Measurements from ENCODE around the gene NUTM2A. TPM values are rescaled to one million over a fixed set of nuclear protein-coding genes. Genes with fewer than 3 reads are reported as not detected.
"Not testable (repeated sequence)": the region's sequence is repeated elsewhere in the genome, so short reads cannot be mapped to it uniquely, and the experiment has no call there.

The NUTM2A gene
- total RNA-seq, 1 donor = 0.43 TPM

GRCh38 chr10:87237244-87237643 is 12.0 kb downstream of the NUTM2A start:
- not testable (repeated sequence) for H3K4me3 ChIP-seq (ENCODE audit: low read depth, low read length); DNase-seq (ENCODE audit: low read depth)

- DNase-seq (ENCODE audit: low read depth) = peak; percentile 3
- H3K4me3 ChIP-seq (ENCODE audit: low read depth, low read length) = not testable (repeated sequence)
Measured at GRCh38 chr10:87239346-87239808, 14.1 kb downstream of the NUTM2A start.

GRCh38 chr10:87242192-87242591 is 16.9 kb downstream of the NUTM2A start:
- not testable (repeated sequence) for DNase-seq (ENCODE audit: low read depth); H3K4me3 ChIP-seq (ENCODE audit: low read depth, low read length)

- not testable (repeated sequence) for DNase-seq (ENCODE audit: low read depth); H3K4me3 ChIP-seq (ENCODE audit: low read depth, low read length)
Measured at GRCh38 chr10:87247335-87247734, 22.1 kb downstream of the NUTM2A start.

- DNase-seq (ENCODE audit: low read depth) = peak; percentile 13
- not testable (repeated sequence) for H3K4me3 ChIP-seq (ENCODE audit: low read depth, low read length)
Measured at GRCh38 chr10:87248818-87249353, 23.6 kb downstream of the NUTM2A start.

- not testable (repeated sequence) for H3K4me3 ChIP-seq (ENCODE audit: low read depth, low read length); DNase-seq (ENCODE audit: low read depth)
Measured at GRCh38 chr10:87280749-87281392, 55.6 kb downstream of the NUTM2A start.

Other genes starting within 250 kb of the NUTM2A start
- not detected in 2 replicates for gene FAM25A, start 205.2 kb upstream of the NUTM2A start, total RNA-seq
- gene GLUD1, start 130.6 kb upstream of the NUTM2A start, total RNA-seq = 182 and 219 TPM in 2 replicates
- gene SHLD2, start 130.2 kb upstream of the NUTM2A start, total RNA-seq = 39.3 and 40.6 TPM in 2 replicates
- 0.43 and 0.97 TPM in 2 replicates for gene NUTM2D, start 132.3 kb downstream of the NUTM2A start, total RNA-seq